Ovary (tissue), 10 donors: Measurements from ENCODE around the gene OR51T1. TPM values are rescaled to one million over a fixed set of nuclear protein-coding genes. Genes with fewer than 3 reads are reported as not detected.
"Not testable (repeated sequence)": the region's sequence is repeated elsewhere in the genome, so short reads cannot be mapped to it uniquely, and the experiment has no call there.

Experiments used
- DNase-seq, 5 donors: peaks; one replicate each; pipeline ENCODE4 v3.0.0-alpha.2; 2019 to 2020
- H3K27ac ChIP-seq, 2 donors: fragments of 200-600 bp; one replicate each; pipeline versions ENCODE4 v1.5.1 to v1.8.0; 2019 to 2022
- H3K27me3 ChIP-seq: fragments of 200-600 bp; one replicate; pipeline ENCODE4 v1.8.0; 2022
- H3K36me3 ChIP-seq: fragments of 200-600 bp; sonication (generic); one replicate; pipeline ENCODE4 v1.5.1; 2019
- H3K4me1 ChIP-seq: one replicate; pipeline ENCODE4 v1.8.1; 2013; ENCODE audit warnings: mild to moderate bottlenecking, moderate library complexity; ENCODE audit not compliant: insufficient read depth
- H3K4me3 ChIP-seq: fragments of 200-600 bp; sonication (generic); one replicate; pipeline ENCODE4 v1.5.1; 2017
- H3K9me3 ChIP-seq, 2 donors: fragments of 200-600 bp in 1 of 2; sonication (generic) in 1 of 2; one replicate each; pipeline versions ENCODE4 v1.5.1 to v1.8.1; 2013 to 2019; ENCODE audit warnings: mild to moderate bottlenecking in 1 of 2, moderate library complexity in 1 of 2
- EP300 ChIP-seq: sonication (generic); formaldehyde crosslinking; IDR thresholded peaks from one replicate; pipeline ENCODE4 v1.6.1; 2017; ENCODE audit warnings: antibody characterized with exemption
- POLR2A ChIP-seq: fragments of 450-650 bp; IDR thresholded peaks from one replicate; pipeline ENCODE4 v1.6.1; 2017; ENCODE audit warnings: antibody characterized with exemption, mild to moderate bottlenecking, moderate library complexity
- WGBS, 3 donors: extraction: QIAGEN DNeasy Blood & Tissue Kit in 1 of 3; methylation state at CpG; one replicate each; pipeline versions ENCODE4 v1.1.5 to v1.1.7; 2013 to 2017; 5-methylcytosine and 5-hydroxymethylcytosine counted together
- intact Hi-C, 4 donors: fragments of 100-400 bp; cut with DNase I; formaldehyde crosslinking; loops; one replicate each; pipeline versions ENCODE4 v1.11.0 to v1.15.1; 2022 to 2023
- long read RNA-seq, 3 donors: library from polyadenylated mRNA in 2 of 3; unstranded in 2 of 3; transcript quantifications; one replicate each; pipeline ENCODE4 v2.0.0 and lab custom pipeline, GENCODE V29; 2021 to 2026
- polyA plus RNA-seq, 2 donors: library from polyadenylated mRNA; stranded (reverse); fragments of 200-250 nt in 1 of 2; fragments of 350-450 nt in 1 of 2; fragmentation: Illumina TruSeq in 1 of 2; extraction: RNeasy Lipid Tissue Mini Kit (QIAGEN cat#74804) in 1 of 2; gene quantifications; one replicate each; pipeline ENCODE4 v1.2.3, GENCODE V29; 2013 to 2014
- total RNA-seq, 7 donors: library from RNA; depleted of rRNA in 2 of 7; stranded (reverse); fragments of >200 nt in 2 of 7; fragmentation: NEBNext Ultra II Directional in 3 of 7; extraction: Animal tissue kit (Norgen Biotek cat#: 25700) in 3 of 7; gene quantifications; one replicate each; pipeline versions ENCODE4 v1.1.0 to v1.2.4, GENCODE V29; 2016 to 2023
- TF ChIP-seq, protein P1 (sequence below), 3 donors: fragments of 450-650 bp in 2 of 3; fragments of 200-600 bp in 1 of 3; IDR thresholded peaks; one replicate each; pipeline versions ENCODE4 v1.5.1 to v1.8.0; 2016 to 2022; ENCODE audit warnings: antibody characterized with exemption in 3 of 3, mild to moderate bottlenecking in 1 of 3
- donor health status: DM: no; HTN: no; CAD: no; lungs with moderate emphysema.
- donor health status: DM: no; HTN: no; CAD: no.
- donor health status: Bipolar disorder and iron deficiency.
- donor health status: DM: yes; HTN: yes; CAD: no.
- donor health status: DM: no; HTN: no; CAD: no.
- donor health status: DM: yes; HTN: yes; CAD: no.

OR51T1 gene
- total RNA-seq = not detected
- not detected for polyA plus RNA-seq
- long read RNA-seq, donor 1 = 0 reads
- long read RNA-seq, donor 2 = 0 reads
- long read RNA-seq, donor 3 = 0 reads

DNA sequence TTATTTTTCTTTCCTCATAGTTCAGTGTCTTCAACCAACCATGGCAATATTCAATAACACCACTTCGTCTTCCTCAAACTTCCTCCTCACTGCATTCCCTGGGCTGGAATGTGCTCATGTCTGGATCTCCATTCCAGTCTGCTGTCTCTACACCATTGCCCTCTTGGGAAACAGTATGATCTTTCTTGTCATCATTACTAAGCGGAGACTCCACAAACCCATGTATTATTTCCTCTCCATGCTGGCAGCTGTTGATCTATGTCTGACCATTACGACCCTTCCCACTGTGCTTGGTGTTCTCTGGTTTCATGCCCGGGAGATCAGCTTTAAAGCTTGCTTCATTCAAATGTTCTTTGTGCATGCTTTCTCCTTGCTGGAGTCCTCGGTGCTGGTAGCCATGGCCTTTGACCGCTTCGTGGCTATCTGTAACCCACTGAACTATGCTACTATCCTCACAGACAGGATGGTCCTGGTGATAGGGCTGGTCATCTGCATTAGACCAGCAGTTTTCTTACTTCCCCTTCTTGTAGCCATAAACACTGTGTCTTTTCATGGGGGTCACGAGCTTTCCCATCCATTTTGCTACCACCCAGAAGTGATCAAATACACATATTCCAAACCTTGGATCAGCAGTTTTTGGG, at the start of gene OR51T1:
Gene OR51T1 (plus strand): TSS at position 41 of the 641 bp plus-strand sequence. CDS start 0 bp downstream, at position 41.
- TF ChIP-seq EP300 = no peak
- TF ChIP-seq, protein P1, sequence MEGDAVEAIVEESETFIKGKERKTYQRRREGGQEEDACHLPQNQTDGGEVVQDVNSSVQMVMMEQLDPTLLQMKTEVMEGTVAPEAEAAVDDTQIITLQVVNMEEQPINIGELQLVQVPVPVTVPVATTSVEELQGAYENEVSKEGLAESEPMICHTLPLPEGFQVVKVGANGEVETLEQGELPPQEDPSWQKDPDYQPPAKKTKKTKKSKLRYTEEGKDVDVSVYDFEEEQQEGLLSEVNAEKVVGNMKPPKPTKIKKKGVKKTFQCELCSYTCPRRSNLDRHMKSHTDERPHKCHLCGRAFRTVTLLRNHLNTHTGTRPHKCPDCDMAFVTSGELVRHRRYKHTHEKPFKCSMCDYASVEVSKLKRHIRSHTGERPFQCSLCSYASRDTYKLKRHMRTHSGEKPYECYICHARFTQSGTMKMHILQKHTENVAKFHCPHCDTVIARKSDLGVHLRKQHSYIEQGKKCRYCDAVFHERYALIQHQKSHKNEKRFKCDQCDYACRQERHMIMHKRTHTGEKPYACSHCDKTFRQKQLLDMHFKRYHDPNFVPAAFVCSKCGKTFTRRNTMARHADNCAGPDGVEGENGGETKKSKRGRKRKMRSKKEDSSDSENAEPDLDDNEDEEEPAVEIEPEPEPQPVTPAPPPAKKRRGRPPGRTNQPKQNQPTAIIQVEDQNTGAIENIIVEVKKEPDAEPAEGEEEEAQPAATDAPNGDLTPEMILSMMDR (IDR thresholded peaks at IDR 0.05) = no peak
- no peak for TF ChIP-seq POLR2A

GRCh38 chr11:4839851-4840549, 41.7 kb upstream of the OR51T1 start:
- Histone ChIP-seq H3K27ac (no peak overlapping the region), H3K4me3 (no peak overlapping the region), H3K9me3 (no peaks in the 10 kb centered on the region), H3K27me3 (no peaks in the 10 kb centered on the region), H3K36me3 (no peaks in the 10 kb centered on the region), H3K4me1 (no peaks in the 10 kb centered on the region)
- intact Hi-C loops = no loop called here
- TF ChIP-seq EP300 = no peak
- TF ChIP-seq POLR2A = no peak
- DNase-seq = no peak
- 91 to 93% (median 92%) methylated on average over 2 of the region's 2 CpGs for WGBS, 3 donors

More for the DNA sequence above, at the start of gene OR51T1:
- 65 to 67% (median 67%) methylated on average over 8 of the region's 8 CpGs for whole genome bisulfite sequencing, 3 donors
- Histone ChIP-seq H3K27ac (no peak within 1 kb of the TSS), H3K9me3 (no peaks in the 10 kb centered on the region), H3K4me1 (no peaks in the 10 kb centered on the region), H3K36me3 (no peaks in the 10 kb centered on the region), H3K27me3 (no peaks in the 10 kb centered on the region), H3K4me3 (no peak within 1 kb of the TSS)
- DNase-seq = no peak
- intact Hi-C loops = no loop called here

DNA sequence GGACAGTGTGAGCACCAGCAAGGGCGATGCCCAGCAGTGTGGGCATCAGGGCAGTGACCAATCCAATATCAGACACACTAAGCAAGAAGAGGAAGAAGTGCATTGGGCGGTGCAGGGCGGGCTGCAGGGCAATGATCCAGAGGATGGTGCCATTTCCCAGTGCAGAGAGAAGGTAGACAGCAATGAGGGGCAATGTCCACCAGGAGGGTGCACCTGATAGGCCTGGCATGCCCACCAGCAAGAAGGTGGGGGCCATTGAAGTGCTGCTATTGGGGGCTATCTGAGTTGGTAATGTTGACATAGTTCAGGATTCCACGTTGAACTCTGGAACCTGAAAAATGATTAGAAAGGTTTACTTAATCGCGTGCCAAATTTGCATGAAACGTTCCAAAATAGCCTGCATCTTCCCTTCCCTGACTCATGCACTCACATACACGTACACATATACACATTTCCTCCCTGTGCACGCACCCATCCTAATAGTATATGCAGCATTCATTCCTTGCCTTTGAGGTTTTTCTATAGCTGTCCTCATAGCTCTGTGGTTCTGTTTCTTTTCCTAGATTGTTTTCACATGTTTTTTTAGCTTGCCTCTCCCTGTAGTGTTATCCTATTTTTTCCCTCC, 32.7 kb upstream of the OR51T1 start, which contains the start of gene OR51S1:
Gene OR51S1 (minus strand): TSS at position 301 of the 625 bp plus-strand sequence. CDS start 0 bp downstream, at position 301.
- H3K27ac ChIP-seq = no peak within 1 kb of the TSS
- H3K4me3 ChIP-seq = no peak within 1 kb of the TSS
- H3K27me3 ChIP-seq = no peaks in the 10 kb centered on the region
- H3K4me1 ChIP-seq = no peaks in the 10 kb centered on the region
- 42 to 52% (median 45%) methylated on average over 9 of the region's 9 CpGs for WGBS, 3 donors
- no peaks in the 10 kb centered on the region for H3K36me3 ChIP-seq
- no peaks in the 10 kb centered on the region for H3K9me3 ChIP-seq
- DNase-seq = no peak
- TF ChIP-seq EP300 (no peak), POLR2A (no peak)
- TF ChIP-seq, protein P1 (IDR thresholded peaks at IDR 0.05) = no peak
- intact Hi-C loops = no loop called here

DNA sequence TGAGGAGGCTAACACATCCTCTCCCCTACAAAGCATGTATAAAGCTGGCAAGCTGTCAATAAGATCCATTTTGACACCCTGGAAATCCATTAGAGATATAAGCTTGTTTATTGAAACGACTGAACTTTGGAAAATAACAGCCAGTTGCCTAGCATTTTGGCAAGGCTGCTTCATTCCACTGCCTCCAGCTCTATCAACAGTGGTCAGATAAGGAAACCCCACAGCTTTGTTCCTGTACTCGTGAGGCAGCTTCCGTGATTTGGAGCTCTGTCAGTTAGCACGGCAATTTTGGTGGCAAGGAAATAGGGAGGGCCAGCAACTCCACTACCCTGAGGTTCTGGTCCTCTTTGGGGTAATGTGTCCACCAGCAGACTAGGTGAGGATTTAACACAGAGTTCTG, 30.7 kb upstream of the OR51T1 start:
- intact Hi-C loops = no loop called here
- H3K9me3 ChIP-seq = no peaks in the 10 kb centered on the region
- H3K4me3 ChIP-seq = no peak overlapping the region
- DNase-seq = no peak
- H3K4me1 ChIP-seq = no peaks in the 10 kb centered on the region
- H3K36me3 ChIP-seq = no peaks in the 10 kb centered on the region
- 0 to 8% (median 4%) methylated on average over 4 of the region's 4 CpGs for WGBS, 3 donors
- H3K27ac ChIP-seq = no peak overlapping the region
- H3K27me3 ChIP-seq = no peaks in the 10 kb centered on the region
- TF ChIP-seq EP300 (no peak), POLR2A (no peak)
- TF ChIP-seq, protein P1 (IDR thresholded peaks at IDR 0.05) = no peak

GRCh38 chr11:4854286-4854685, 27.4 kb upstream of the OR51T1 start:
- H3K9me3 ChIP-seq, H3K36me3 ChIP-seq, H3K27me3 ChIP-seq, DNase-seq, H3K4me3 ChIP-seq, H3K27ac ChIP-seq, H3K4me1 ChIP-seq, intact Hi-C loops: not testable (repeated sequence)
- WGBS, 3 donors = 83 to 89% (median 88%) methylated on average over 7 of the region's 7 CpGs
